Hematopoietic multipotent progenitor cell treated with erythropoietin and hydrocortisone succinate and interleukin-3 and kit ligand, for 4 days (in vitro differentiated cells): Measurements from ENCODE around the gene ADAMTS5.

Experiments
- DNase-seq: peaks from one replicate; pipeline ENCODE4 v3.0.0-alpha.2; 2015

ADAMTS5 gene

DNA sequence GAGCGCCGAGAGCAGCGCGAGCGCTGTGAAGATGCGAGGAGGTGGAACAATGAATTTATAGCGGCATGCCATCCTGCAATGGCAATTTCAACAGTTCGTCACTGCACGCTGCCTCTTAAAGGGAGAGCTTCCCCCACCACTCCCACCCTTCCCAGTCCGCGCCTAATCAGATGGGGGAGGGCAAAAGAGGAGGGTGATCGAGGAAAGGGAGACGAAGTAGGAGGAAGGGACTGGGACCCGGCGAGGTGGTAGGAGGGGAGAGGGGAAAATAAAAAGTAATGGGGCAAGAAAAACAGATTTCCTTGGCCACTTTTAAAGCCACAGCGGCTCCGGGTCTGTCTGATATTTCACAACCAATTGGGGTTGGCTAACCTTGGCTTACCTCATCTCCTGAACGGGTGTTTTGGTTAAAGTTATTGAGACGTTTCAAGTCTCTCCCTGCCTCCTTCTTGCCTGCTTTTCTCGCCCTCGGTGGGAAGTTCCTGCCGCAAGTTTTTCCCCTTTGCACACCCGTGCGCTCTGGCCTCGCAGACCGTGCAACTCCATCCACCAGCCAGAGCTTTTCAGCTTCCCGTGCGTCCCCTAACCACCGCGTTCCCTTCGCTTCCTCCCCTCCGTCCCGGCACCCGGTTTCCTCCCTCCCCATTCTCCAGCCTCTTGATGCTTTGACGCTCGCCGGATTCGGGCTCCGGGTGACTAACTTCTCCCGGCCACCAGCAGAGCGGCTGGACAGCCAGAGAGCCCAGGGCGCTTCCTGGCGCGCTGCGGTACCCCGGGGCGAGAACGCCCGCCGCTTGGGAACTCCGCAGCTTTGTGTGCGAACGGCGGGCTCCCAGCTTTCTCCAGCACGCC, at the start of gene ADAMTS5:
Gene ADAMTS5, minus strand, starts transcription at position 27 of the 852 bp plus-strand sequence. CDS start 697 bp downstream, outside the sequence.
- peak; percentile 45 for DNase-seq

DNA sequence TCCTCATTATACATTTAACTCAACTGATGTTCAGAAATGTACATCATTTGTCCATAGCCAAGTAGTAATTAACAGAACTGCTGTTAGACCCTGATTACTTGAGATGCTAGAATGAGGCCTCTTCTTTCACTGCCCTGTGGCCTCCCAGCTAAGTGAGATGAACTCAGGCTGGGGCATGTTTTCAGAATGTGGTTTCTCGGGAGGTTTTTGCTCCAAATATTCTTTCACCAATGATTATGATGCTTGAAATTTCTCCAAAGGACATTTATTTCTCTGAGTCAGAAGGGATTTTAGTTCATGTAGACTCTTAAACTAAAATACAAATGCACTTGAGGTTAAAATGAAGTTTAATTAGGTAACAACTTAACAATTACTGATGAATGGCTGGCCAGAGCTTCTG, 34.6 kb upstream of the ADAMTS5 start:
- no peak for DNase-seq

DNA sequence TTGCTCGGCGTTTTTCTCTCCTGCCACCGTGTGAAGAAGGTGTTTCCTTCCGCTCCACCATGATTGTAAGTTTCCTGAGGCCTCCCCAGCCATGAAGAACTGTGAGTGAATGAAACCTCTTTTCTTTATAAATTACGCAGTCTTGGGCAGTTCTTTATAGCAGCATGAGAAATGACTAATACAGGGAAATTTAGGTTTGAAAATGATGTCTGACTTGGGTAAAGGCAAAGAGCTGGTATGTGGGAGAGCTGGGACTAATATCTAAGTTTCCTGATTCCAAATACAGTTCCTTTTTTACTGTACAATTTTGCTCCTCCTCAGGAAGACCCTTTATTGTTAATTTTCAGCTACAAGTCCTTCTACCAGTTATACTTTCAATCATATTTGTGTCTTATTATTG, 16.7 kb upstream of the ADAMTS5 start:
- no peak for DNase-seq

DNA sequence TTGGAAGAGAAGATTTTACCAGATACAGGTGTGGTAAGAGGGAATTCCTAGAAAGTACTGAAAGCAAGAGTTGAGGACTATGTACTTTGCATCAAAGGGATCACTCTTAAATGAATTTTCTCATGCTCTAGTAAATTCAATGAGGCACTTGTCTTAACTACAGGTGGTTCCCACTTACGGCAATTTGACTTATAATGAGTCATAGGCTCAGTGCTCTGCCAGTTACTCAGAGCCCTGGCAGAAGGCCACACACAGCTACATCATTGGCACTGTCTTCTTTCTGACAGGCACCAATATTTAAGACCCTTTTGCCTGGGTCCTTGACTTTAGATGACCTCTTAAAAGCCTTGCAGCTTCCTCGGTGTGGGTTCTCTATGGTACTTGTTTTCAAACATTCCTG, 15.9 kb upstream of the ADAMTS5 start:
- no peak for DNase-seq

DNA sequence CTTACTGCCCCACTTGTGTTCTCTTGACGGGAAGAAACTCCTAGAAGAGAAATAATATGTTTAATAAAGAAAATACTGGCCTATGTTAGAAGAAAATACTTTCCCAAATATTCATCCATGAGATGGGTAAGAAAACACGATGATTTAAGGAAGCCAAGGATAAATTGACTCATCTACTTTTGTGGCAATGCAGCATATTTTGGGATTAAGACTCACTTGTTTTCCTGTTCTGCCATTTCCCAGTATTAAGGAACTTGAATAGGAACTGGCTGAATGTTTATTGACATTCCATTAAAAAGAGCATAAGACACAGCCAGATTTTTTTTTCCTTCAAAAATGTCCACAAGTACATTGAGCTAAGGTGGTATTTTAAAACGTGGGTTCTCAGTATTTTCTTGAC, 10.9 kb upstream of the ADAMTS5 start:
- no peak for DNase-seq

DNA sequence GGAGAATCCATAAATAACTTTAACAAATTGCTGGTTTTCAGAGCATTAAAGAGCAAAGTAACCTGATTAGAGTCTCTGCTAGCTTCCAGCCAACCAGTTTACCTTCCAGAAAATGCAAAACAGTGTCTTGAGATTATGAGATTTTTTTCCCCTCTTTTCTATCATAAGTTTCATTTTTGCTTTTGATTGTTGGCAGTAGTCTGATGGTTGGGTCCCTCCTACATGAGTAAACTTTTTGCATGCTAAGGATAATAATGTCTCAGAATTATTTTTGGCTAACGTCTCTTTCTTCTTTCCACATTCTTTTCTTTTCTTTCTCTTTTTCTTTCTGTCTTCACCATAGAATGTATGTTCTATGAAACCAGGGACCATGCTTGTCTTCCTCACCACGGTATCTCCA, 6.3 kb upstream of the ADAMTS5 start:
- DNase-seq = no peak

DNA sequence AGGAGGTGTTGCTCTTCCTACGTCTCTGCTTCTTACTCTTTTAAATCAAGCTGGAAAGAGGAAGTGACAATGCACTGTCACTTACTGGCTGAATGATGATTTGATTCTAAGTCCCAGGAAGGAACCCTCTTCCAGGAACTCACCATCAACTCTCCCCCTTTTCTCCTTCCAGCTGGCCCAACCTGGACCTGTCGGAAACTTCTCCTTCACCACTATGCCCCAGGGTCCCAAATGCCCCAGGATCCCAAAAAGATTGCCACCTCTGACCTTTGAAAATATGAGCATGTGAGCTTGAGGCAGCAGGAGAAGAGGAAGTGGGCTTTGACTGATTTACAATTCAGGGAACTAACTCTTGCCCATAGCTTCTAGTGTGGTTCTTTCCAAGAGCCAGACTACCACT, 5.3 kb upstream of the ADAMTS5 start:
- DNase-seq = peak; percentile 21

DNA sequence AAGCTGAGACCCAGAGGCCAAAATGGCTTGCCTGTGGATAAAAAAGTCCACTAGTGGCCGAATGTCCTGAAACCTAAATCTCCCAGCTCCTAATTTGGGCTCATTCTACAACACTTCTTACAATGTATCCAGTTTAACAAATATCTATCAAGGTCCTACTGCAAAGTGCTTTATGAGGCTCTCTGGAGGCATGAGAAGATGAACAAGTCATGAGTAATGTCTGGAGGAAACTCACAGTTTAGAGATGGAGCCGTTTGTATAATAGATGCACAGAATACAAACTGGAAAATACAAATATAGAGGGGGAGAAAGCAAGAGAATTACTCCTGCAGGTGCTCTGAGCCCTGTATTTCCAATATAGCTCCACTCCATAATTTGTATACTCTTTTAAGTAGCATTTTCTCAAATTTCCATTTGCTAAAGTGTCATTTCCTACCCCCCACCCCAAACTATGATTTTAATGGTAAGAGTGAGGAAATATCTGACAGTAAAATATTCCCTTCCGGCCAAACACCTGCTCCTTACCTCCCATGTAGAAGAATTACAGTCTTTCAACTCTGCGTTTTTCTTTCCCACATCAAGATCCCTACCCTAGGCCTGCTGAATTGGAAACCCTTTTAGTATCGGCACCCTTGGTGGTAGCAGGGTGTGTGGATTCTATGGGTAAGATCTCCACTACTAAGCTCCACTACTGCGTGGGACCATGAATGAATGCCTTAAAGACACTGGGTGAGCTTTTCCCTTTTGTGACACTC, 3.3 kb upstream of the ADAMTS5 start:
- DNase-seq = no peak

DNA sequence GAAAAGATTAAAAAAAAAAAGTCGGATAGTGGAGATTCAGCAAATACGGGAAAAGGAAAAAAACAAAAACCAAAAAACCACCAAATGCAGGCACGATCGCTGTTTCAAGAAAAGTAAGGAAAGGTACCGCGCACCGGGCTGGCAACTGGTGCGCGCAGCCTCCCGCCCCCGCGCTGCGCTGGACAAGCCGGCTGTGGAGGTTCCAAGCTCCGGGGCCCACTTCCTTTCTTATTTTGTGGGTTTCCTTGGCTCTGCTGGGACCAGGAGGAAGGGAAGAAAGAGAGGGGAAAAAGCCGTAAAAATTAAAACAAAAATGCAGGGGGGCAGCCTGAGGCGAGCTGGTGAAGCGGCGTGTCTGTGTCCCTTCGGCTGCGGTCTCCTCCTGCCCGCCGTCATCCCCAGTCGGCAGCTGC, 233 bp downstream of the ADAMTS5 start:
- no peak for DNase-seq

DNA sequence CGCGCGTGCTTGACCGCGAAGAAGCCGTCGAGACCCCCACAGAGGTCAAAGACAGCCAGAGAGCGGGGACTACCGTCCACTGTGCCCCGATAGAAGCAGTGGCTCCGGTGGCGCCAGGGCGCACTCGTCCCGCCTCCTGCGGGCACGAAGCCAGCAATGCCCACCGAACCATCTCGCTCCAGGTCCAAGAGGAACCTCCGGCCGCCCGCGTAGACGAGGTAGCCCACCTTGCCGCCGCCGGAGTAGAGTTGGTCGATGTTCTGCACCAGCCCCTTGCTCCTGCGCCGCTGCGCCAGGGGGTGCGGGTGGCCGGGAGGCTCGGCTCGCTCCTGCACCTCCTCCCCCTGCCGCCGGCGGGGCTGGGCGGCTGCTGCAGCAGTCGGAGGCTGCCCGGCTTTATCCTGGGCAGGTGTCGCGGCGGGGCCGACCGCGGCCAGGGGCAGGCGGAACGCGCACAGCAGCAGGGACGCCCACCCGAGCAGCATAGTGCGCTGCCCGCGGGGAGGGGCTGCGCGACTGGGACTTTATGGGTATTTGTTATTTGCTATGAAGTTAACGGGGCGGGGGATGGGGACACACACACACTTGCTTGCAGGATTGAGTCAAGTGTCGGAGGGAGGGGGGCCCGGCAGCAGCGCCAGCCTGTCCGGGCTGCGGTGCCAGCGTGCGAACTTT, 844 bp downstream of the ADAMTS5 start:
- DNase-seq = peak; percentile 2

DNA sequence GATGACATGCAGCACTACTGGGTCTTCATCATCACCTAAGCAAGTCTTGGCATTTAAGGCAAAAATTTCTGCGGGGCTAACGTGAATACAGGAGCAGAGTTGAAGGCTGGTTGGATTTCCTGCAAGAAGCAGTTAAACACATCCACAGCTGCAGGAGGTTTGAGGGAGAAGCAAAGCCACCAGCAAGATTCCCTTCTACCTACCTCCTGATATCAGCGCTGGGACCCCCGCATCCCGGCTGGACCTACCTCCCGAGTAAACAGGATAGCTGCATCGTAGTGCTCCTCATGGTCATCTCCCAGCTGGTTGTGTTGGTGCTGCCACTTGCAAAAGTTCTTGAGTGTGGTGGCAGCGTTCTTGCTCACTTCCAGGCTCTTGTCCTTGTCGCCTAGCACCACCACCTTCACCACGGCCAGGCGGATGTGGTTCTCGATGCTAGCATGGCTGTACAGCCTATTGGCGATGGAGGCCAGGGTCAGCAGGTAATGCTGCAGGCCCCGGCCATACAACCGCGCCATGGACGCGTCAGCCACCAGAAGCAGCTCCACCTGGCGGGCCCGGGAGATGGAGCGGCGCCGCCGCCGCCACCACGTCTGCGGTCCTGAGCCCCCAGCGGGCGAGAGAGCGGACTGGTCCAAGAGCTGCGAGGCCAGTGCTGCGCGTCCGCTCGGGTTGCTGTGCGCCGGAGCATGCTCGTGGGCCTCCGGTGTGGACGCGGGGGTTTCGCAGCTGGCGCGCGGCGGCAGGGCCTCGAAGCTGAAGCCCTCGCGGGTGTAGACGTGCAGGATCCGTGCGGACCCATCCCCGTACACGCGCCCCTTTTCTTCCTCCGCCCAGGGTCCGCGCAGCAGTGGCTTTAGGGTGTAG, 1.6 kb downstream of the ADAMTS5 start:
- peak; percentile 23 for DNase-seq

DNA sequence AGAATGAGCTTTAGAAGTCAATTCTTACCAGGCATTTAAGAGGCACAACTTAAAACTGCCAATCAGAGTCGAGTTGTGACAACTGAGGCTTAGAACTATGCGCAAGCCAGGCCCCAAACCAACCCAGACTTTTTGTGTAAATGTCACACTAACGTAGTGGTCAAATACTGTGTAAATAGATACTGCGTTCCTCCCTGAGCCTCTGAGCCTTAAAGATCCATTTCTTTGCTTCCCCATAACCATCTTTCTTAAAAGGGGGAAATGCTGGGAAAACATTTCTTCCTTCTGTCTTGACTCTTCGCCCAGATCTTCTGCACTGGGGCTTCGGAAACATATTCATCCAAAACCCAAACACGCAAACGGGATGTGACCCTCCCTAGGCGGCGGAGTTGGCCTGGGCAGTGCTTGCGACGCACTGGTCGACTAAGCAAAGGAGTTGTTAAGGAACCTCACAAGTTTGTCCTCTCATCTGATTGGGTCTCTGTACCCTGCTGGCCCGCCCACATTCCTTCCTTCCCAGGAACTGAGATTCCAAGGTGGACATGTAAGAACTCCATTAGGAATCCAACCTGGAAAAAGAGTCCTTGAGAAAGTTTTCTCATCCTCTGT, 2.6 kb downstream of the ADAMTS5 start:
- DNase-seq = no peak

DNA sequence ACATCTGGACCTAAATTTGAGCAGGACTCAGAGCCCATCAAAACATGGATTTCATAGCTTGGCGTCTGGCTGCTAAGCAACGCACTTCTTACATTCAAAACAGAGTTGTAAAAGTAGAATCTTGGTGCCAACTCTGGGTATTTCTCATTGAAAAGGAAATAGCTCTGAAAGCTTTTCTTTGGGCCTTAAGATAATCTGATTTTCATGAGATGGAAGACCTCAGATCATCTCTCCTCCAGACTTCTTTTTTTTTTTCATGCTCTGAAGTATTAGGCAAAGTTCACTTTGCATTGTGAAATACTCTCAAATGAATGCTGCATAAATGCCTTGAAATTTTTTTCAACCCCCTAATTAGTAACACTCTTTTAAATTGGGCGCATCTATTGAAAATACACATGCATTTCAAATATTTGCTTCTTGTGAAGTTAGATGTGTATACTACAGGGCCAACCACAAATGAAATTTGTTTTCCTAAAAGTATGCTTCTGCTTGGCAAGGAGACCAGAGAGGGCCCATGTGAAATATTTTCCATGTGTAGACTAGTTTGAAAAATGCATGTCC, 4.2 kb downstream of the ADAMTS5 start:
- DNase-seq = no peak

DNA sequence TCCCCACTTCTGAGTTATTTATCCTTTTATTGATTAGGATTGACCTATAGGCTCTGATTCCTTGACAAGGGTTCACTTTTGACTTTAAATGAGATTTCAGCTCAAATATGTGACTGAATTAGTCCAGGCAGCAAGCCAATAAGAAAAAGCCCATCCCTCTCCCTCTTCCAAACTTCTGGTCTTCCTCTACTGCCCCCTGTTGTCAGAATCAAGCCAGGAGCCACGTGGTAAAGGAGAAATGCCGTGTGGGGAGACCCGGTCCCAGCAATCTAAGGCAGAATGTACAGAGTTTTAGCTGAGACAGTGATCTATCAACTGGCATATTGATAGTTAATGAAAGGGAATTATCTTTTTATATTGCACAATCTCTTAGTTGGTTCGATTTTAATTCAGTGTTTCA, 5.2 kb downstream of the ADAMTS5 start:
- DNase-seq = peak; percentile 18

DNA sequence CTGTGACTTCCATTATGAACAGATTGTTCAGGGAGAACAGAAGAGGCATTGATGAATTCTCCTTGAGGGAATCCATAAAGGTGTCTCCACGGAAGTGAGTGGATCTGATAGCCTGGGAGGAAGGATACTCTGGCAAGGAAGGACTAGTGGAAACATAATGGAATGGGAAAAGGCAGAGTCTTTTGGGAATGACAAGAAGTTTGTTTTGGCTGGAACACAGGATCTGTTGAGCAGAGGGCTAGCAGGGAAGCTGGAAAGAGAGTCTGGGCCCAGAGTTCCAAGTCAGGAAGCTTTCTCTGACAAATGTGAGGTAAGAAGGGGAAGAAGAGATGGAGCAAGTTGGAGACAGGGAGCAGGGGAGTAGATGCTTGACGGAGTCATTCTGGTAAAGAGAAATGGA, 8.1 kb downstream of the ADAMTS5 start:
- DNase-seq = no peak

DNA sequence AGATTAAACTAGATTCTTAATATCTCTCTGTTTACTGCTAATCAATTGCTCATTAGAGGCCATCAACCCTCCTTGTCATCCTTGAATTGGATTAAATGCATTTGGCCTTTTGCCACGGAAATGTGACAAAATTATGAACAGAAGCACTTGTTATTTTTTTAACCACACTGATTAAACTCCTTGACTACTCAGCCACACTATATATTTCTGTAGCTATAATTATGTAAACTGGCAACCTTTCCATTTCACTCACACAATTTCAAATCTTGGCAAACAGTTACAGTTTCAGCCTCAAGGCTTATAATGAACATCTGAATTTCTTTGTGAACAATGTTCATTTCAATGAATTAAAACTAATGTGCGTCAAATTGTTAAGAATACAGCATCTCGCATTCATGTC, 10.1 kb downstream of the ADAMTS5 start:
- no peak for DNase-seq

DNA sequence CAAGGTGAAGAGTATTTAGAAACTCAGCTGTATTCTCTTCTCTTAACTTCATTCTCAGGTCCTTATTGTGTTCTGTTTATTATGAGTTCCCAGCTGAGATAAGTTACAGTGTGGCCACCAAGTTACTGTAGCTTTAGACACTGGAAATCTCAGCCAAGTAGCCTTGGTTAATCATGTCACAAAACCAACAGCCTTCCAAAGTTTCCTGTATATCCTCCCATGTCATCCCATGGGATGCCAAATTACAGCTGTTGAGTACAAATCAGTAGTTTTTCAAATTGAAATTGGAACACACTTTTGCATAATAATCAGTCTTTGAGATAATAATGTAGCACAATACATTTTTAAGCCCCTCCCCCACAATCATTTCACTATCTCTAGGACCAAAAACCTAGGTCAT, 10.7 kb downstream of the ADAMTS5 start:
- no peak for DNase-seq

DNA sequence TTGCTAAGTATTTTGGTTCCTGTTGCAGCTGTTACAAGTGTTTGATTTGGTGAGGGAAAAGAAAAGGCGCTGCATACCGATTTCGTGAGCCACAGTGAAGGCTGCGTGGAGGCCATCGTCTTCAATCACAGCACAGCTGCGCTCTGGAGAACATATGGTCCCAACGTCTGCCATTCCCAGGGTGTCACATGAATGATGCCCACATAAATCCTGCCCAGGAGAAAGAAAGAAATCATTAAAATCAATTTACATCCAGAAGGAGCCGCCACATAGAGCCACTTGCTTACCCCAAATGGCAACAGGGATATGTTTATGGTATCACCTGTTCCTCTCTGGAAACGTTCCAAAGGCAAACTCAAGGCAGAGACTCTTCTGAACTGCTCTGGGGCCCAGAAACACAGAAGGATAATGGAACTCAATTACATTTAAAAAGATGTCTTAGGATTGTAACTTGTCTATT, 12.2 kb downstream of the ADAMTS5 start:
- no peak for DNase-seq

DNA sequence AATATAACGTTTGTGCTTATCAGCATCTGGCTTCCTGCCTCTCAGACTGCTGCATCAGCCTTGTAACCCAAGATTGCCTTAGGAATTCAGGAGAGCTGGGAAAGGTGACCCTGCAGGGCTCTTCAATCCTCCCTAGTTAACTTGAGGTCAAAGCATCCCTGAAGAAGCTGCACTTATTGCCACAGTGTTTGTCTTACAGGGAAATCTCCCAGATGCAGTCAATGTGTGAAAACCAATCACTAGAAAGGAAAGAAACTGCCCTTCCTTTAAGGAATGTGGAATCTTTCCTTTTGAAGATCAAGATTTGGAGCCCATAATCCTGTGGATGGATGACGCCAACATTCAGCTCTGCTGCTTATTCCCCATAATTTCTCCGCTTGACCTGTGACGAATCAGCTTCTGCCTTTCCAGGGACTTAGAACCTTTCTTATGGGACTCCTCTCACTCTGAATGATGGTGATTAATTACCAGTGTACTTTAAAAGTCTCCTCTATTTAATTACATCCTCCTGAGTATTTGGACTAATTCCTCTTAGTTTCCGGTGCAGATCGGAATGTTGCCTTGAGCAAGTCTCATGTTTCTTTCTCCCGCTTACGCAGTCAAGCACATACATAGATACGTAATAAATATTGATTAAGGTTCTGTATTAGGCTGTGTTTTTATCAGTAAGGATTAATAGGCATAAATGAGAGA, 14.4 kb downstream of the ADAMTS5 start:
- no peak for DNase-seq

DNA sequence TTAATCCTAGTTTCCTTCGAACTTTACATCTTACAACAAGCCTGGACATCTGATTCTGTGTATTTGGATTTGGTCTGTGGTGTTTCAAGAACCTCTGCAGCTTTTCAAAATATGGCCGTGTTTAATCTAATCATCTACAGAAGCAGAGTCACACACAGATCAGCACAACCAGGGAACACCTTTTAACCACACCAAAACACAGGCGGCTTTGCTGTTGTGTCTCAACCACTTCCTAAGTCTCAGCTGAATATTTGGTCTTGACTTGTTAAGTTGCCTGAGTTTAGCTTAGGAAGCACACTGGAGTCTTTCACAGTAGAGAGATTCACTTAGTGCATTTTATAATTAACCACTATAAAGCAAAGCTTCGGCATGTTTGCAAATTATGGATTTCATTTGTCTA, 17.1 kb downstream of the ADAMTS5 start:
- DNase-seq = no peak

DNA sequence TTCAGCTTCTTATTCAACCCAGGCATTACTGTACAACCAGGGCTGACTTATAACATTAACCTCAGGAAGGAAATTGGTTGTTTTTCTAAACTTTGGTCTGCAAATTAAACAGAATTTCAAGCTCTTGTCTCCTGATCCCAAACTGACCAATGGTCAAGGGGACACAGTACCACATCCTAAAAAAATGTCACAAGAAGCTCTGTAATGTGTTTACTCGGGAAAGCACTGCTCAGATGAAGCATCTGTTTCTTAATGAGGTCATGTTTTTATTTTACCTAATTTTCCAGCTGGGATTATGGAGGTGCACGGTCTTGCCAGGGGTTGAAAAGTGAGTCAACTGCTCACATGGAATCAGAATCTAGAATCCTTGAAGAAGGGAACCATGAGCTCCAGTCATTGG, 18.7 kb downstream of the ADAMTS5 start:
- no peak for DNase-seq
